CD14-positive monocyte (primary cell): ENCODE measurements around the gene YBX1. TPM values are rescaled to one million over a fixed set of nuclear protein-coding genes. Genes with fewer than 3 reads are reported as not detected.

Experiments used
- DNase-seq, 3 donors: peaks; one replicate each; pipeline ENCODE4 v3.0.0-alpha.2; 2011 to 2022
- H2AFZ ChIP-seq: 2 replicates; pipeline ENCODE4 v1.6.0; 2012; ENCODE audit warnings: mild to moderate bottlenecking, low read depth, low read length, inconsistent platforms; ENCODE audit not compliant: insufficient read depth, poor library complexity, severe bottlenecking
- H3K27ac ChIP-seq, 2 donors: 1 replicate in 1 of 2; 2 replicates in 1 of 2; pipeline ENCODE4 v1.5.1; 2012 to 2013; ENCODE audit warnings: low read length in 2 of 2, control low read depth in 1 of 2, inconsistent platforms in 1 of 2, low read depth in 1 of 2, mild to moderate bottlenecking in 1 of 2
- H3K27me3 ChIP-seq, 2 donors: one replicate each; pipeline versions ENCODE4 v1.6.0 to v1.6.1; 2011 to 2013; ENCODE audit warnings: low read length in 2 of 2; ENCODE audit not compliant: control insufficient read depth in 2 of 2, insufficient read depth in 2 of 2
- H3K36me3 ChIP-seq, 2 donors: replicated peaks in 1 of 2; 1 replicate in 1 of 2; 2 replicates in 1 of 2; pipeline versions ENCODE4 v1.5.1 to v1.6.1; 2012 to 2013; ENCODE audit warnings: low read length in 2 of 2, control low read depth in 1 of 2, inconsistent platforms in 1 of 2, mild to moderate bottlenecking in 1 of 2; ENCODE audit not compliant: insufficient read depth in 2 of 2, control insufficient read depth in 1 of 2
- H3K4me1 ChIP-seq, 2 donors: 1 replicate in 1 of 2; 2 replicates in 1 of 2; pipeline versions ENCODE4 v1.5.1 to v1.6.1; 2012 to 2013; ENCODE audit warnings: low read length in 2 of 2, control low read depth in 1 of 2, inconsistent platforms in 1 of 2, mild to moderate bottlenecking in 1 of 2, moderate library complexity in 1 of 2; ENCODE audit not compliant: insufficient read depth in 2 of 2, control insufficient read depth in 1 of 2
- H3K4me2 ChIP-seq: replicated peaks from 2 replicates; pipeline ENCODE3; 2012; ENCODE audit warnings: low read length, moderate library complexity, mild to moderate bottlenecking; ENCODE audit not compliant: poor library complexity, severe bottlenecking; ENCODE audit errors: extremely low read depth
- H3K4me3 ChIP-seq, 3 experiments: fragments of 200-600 bp in 1 of 3; sonication (generic) in 1 of 3; replicated peaks in 1 of 3; 1 replicate in 2 of 3; 2 replicates in 1 of 3; pipeline ENCODE4 v1.5.1; 2011 to 2013; ENCODE audit warnings: low read length in 3 of 3, mild to moderate bottlenecking in 3 of 3, control low read depth in 2 of 3, low read depth in 2 of 3, inconsistent platforms in 1 of 3, moderate library complexity in 1 of 3
- H3K79me2 ChIP-seq: 2 replicates; pipeline ENCODE4 v1.6.0; 2012; ENCODE audit warnings: mild to moderate bottlenecking, control low read depth, inconsistent platforms, low read length, moderate library complexity; ENCODE audit not compliant: insufficient read depth
- H3K9ac ChIP-seq: 2 replicates; pipeline ENCODE4 v1.6.0; 2017; ENCODE audit warnings: low read length, mild to moderate bottlenecking; ENCODE audit not compliant: insufficient read depth, poor library complexity, severe bottlenecking
- H3K9me3 ChIP-seq, 2 donors: replicated peaks in 1 of 2; 1 replicate in 1 of 2; 2 replicates in 1 of 2; pipeline versions ENCODE4 v1.5.1 to v1.6.1; 2012 to 2013; ENCODE audit warnings: low read length in 2 of 2, control low read depth in 1 of 2; ENCODE audit not compliant: control insufficient read depth in 1 of 2, insufficient read depth in 1 of 2
- H4K20me1 ChIP-seq: 2 replicates; pipeline ENCODE4 v1.6.0; 2012; ENCODE audit warnings: mild to moderate bottlenecking, low read length, control low read depth, moderate library complexity; ENCODE audit not compliant: insufficient read depth
- H3K27ac Mint-ChIP-seq, 7 donors: one replicate each; pipeline ENCODE4 v1.8.0; 2020; ENCODE audit warnings: mild to moderate bottlenecking in 7 of 7, mixed read lengths in 7 of 7, moderate library complexity in 6 of 7, inconsistent platforms in 2 of 7
- H3K27me3 Mint-ChIP-seq, 3 donors: one replicate each; pipeline ENCODE4 v1.8.0; 2021 to 2022; ENCODE audit warnings: low read depth in 3 of 3, mild to moderate bottlenecking in 3 of 3, mixed read lengths in 3 of 3, moderate library complexity in 3 of 3, inconsistent platforms in 1 of 3
- H3K36me3 Mint-ChIP-seq, 2 donors: one replicate each; pipeline ENCODE4 v1.8.0; 2020; ENCODE audit warnings: mixed read lengths in 2 of 2, inconsistent platforms in 1 of 2, mild to moderate bottlenecking in 1 of 2
- H3K4me1 Mint-ChIP-seq: one replicate; pipeline ENCODE4 v1.8.0; 2020; ENCODE audit warnings: mild to moderate bottlenecking, mixed read lengths
- H3K4me3 Mint-ChIP-seq, 2 donors: one replicate each; pipeline ENCODE4 v1.8.0; 2020; ENCODE audit warnings: mild to moderate bottlenecking in 2 of 2, mixed read lengths in 2 of 2, moderate library complexity in 1 of 2
- H3K9me3 Mint-ChIP-seq, 7 donors: one replicate each; pipeline ENCODE4 v1.8.0; 2020 to 2022; ENCODE audit warnings: mixed read lengths in 7 of 7, mild to moderate bottlenecking in 6 of 7, moderate library complexity in 6 of 7, inconsistent platforms in 2 of 7
- WGBS: methylation state at CpG from one replicate; pipeline ENCODE4 v1.1.5; 2013; ENCODE audit warnings: missing lambda C conversion rate; ENCODE audit not compliant: insufficient coverage; 5-methylcytosine and 5-hydroxymethylcytosine counted together
- intact Hi-C, 2 donors: fragments of 100-400 bp; cut with micrococcal nuclease; formaldehyde crosslinking; loops; one replicate each; pipeline versions ENCODE4 v1.15.0 to v1.15.1; 2023
- polyA plus RNA-seq, 3 donors: library from polyadenylated mRNA; depleted of rRNA in 1 of 3; unstranded in 2 of 3; stranded (reverse) in 1 of 3; fragments of 300-500 nt in 2 of 3; fragments of >200 nt in 1 of 3; fragmentation: Illumina TruSeq in 2 of 3; gene quantifications; 1 replicate in 2 of 3; 2 replicates in 1 of 3; pipeline ENCODE4 v1.2.3, GENCODE V29; 2012 to 2021
- TF ChIP-seq, protein P1 (sequence below): fragments of 200-600 bp; IDR thresholded peaks from one replicate; pipeline ENCODE4 v1.8.0; 2022; ENCODE audit warnings: antibody characterized with exemption, mild to moderate bottlenecking

YBX1 gene
- polyA plus RNA-seq, 3 donors, result 65.7 to 301 (median 70.2) TPM

DNA sequence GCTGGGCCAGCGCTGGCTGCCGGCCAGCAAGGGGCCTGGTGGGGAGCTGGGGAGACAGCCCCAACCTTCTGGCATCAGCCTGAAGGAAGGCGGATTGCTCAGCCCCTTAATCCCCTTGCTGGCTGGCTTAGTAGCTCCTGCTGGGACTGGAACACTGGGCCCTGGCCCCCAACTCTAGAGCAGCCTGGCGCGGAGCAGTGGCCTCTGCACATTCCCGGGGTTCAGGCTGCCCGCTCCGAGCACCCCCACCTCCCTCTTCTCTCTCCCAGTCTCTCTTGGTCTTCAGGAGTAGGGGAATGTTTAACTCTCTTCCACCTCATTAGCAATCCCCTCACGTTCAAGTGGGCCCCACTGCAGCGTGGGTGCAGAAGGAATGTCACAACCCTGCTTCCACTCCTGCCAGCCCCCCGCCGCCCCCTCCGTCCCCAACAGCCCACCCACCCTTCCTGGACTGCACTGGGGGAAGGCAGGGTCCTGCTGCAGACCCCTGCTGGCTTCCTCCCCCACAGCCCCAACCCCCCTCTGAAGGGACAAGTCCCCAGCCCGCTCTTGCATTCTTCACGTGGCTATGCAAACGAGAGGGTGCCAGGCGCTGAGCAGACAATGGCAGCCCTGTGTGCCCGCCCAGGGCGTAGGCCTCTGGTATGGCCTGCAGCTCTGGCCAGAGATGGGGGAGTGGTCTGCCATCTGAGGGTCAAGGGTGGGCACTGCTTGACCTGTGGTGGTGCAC is 58.8 kb downstream of the YBX1 start:
- 98% methylated on average over 4 of the region's 19 CpGs for WGBS
- H3K4me2 ChIP-seq, result no peak overlapping the region
- DNase-seq, result no peak
- no peaks in the 10 kb centered on the region for H3K79me2 ChIP-seq
- H3K36me3 ChIP-seq, result peaks cover 5 to 8% of the 10 kb centered on the region in 2 donors
- intact Hi-C loops, result loop anchor here in 1 of 2 donors (10.0 kb wide), 1 partner anchor 396 kb away; no protein-coding TSS in a partner anchor
- H3K36me3 Mint-ChIP-seq, result peaks cover 8 to 15% of the 10 kb centered on the region in 2 donors
- no peak overlapping the region for H3K9ac ChIP-seq
- TF ChIP-seq, protein P1, sequence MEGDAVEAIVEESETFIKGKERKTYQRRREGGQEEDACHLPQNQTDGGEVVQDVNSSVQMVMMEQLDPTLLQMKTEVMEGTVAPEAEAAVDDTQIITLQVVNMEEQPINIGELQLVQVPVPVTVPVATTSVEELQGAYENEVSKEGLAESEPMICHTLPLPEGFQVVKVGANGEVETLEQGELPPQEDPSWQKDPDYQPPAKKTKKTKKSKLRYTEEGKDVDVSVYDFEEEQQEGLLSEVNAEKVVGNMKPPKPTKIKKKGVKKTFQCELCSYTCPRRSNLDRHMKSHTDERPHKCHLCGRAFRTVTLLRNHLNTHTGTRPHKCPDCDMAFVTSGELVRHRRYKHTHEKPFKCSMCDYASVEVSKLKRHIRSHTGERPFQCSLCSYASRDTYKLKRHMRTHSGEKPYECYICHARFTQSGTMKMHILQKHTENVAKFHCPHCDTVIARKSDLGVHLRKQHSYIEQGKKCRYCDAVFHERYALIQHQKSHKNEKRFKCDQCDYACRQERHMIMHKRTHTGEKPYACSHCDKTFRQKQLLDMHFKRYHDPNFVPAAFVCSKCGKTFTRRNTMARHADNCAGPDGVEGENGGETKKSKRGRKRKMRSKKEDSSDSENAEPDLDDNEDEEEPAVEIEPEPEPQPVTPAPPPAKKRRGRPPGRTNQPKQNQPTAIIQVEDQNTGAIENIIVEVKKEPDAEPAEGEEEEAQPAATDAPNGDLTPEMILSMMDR, result no peak
- peaks cover 0 to 7% (median 1%) of the 10 kb centered on the region in 3 donors for H3K27me3 Mint-ChIP-seq
- no peak overlapping the region for H2AFZ ChIP-seq
- H4K20me1 ChIP-seq, result no peaks in the 10 kb centered on the region
- peaks cover 23 to 30% of the 10 kb centered on the region in 2 donors for H3K4me1 ChIP-seq
- no peaks in the 10 kb centered on the region for H3K9me3 ChIP-seq
- H3K4me1 Mint-ChIP-seq, result peaks cover 25% of the 10 kb centered on the region
- H3K27ac ChIP-seq, result no peak overlapping the region
- peak overlapping the region in 1 of 7 donors; percentile 76 for H3K27ac Mint-ChIP-seq
- peaks cover 0 to 3% (median 0%) of the 10 kb centered on the region in 7 donors for H3K9me3 Mint-ChIP-seq
- no peaks in the 10 kb centered on the region for H3K27me3 ChIP-seq
- H3K4me3 Mint-ChIP-seq, result no peak overlapping the region
- H3K4me3 ChIP-seq, result no peak overlapping the region

DNA sequence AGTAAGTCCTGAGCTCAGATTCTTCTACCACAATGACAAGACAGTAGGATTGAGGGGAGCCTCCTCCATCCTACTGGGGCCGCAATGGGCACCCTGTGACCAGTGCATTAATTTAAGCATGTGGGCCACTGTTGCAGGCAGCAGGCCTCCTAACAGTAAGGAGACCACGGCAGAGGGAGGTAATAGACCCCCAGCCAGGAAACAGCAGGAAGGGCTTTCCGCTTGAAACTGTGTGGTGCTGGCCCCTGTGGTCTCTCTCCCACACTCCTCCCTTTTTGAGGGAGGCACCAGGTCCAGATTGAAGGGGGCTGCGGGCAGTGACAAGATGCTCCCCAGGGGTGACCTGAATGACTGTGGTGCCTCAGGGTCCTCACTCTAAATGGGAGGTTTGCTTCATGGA is 59.5 kb downstream of the YBX1 start:
- no peak overlapping the region for H3K9ac ChIP-seq
- intact Hi-C loops, result loop anchor here in 1 of 2 donors (10.0 kb wide), 1 partner anchor 397 kb away; no protein-coding TSS in a partner anchor
- no peaks in the 10 kb centered on the region for H3K27me3 ChIP-seq
- peaks cover 0 to 3% (median 0%) of the 10 kb centered on the region in 7 donors for H3K9me3 Mint-ChIP-seq
- peaks cover 11 to 15% of the 10 kb centered on the region in 2 donors for H3K36me3 ChIP-seq
- H3K4me2 ChIP-seq, result no peak overlapping the region
- no peak overlapping the region for H3K27ac ChIP-seq
- H4K20me1 ChIP-seq, result no peaks in the 10 kb centered on the region
- no peak overlapping the region for H3K27ac Mint-ChIP-seq
- 68% methylated on average over 2 of the region's 4 CpGs for WGBS
- H3K36me3 Mint-ChIP-seq, result peaks cover 15 to 17% of the 10 kb centered on the region in 2 donors
- peaks cover 0 to 7% (median 1%) of the 10 kb centered on the region in 3 donors for H3K27me3 Mint-ChIP-seq
- TF ChIP-seq, protein P1, result no peak
- H2AFZ ChIP-seq, result no peak overlapping the region
- H3K4me3 ChIP-seq, result no peak overlapping the region
- peaks cover 16 to 23% of the 10 kb centered on the region in 2 donors for H3K4me1 ChIP-seq
- peaks cover 18% of the 10 kb centered on the region for H3K4me1 Mint-ChIP-seq
- no peaks in the 10 kb centered on the region for H3K9me3 ChIP-seq
- H3K79me2 ChIP-seq, result no peaks in the 10 kb centered on the region
- no peak overlapping the region for H3K4me3 Mint-ChIP-seq
- no peak for DNase-seq
